PC-3 (cell line): Measurements from ENCODE around the gene KANSL1L. TPM values are rescaled to one million over a fixed set of nuclear protein-coding genes. Genes with fewer than 3 reads are reported as not detected.

Experiments
- ATAC-seq: fragments of 200-7000 bp; cut with Tn5 transposase; 2 replicates; pipeline ENCODE4 v1.9.1; 2020; ENCODE audit warnings: mild to moderate bottlenecking, moderate library complexity
- Bru-seq: library from RNA; stranded (reverse); fragments of 400-500 nt; gene quantifications from one replicate; lab custom pipeline; 2021; lab: Mats Ljungman, UMichigan
- BruChase-seq, 2 experiments: library from RNA; stranded (reverse); fragments of 400-500 nt; gene quantifications; one replicate each; lab custom pipeline; 2021; lab: Mats Ljungman, UMichigan
- BruUV-seq: library from RNA; stranded (reverse); fragments of 400-500 nt; replicated peaks from 2 replicates; lab custom pipeline; 2021; lab: Mats Ljungman, UMichigan
- CTCF ChIA-PET: fragments of 300-600 bp; sonication (Branson Sonifier 250); formaldehyde crosslinking; loops from one replicate; lab custom pipeline; 2022; ENCODE audit warnings: antibody characterized with exemption; lab: Charles Lee
- POLR2A ChIA-PET: fragments of 300-600 bp; sonication (Branson Sonifier 250); formaldehyde crosslinking; loops from one replicate; lab custom pipeline; 2022; ENCODE audit warnings: antibody characterized with exemption; ENCODE audit not compliant: unreplicated experiment; lab: Charles Lee
- DNase-seq: peaks from one replicate; pipeline ENCODE4 v3.0.0-alpha.2; 2015
- H2AFZ ChIP-seq: fragments of 300-600 bp; sonication (generic); 2 replicates; pipeline ENCODE4 v1.6.0; 2016; ENCODE audit warnings: antibody characterized with exemption, low read length
- H3F3A ChIP-seq: fragments of 300-600 bp; sonication (generic); one replicate; pipeline ENCODE4 v1.6.0; 2017; ENCODE audit warnings: antibody characterized with exemption, low read length, control low read depth, mild to moderate bottlenecking; ENCODE audit not compliant: unreplicated experiment
- H3K27ac ChIP-seq: fragments of 300-600 bp; sonication (generic); 2 replicates; pipeline ENCODE4 v1.5.1; 2016; ENCODE audit warnings: mild to moderate bottlenecking, low read length
- H3K27me3 ChIP-seq: fragments of 300-600 bp; sonication (generic); 2 replicates; pipeline ENCODE4 v1.6.1; 2016; ENCODE audit warnings: low read length, mixed read lengths
- H3K36me3 ChIP-seq: fragments of 300-600 bp; sonication (generic); 2 replicates; pipeline ENCODE4 v1.6.1; 2016; ENCODE audit warnings: low read depth, mixed run types, low read length, mixed read lengths
- H3K4me1 ChIP-seq: fragments of 300-600 bp; sonication (generic); 2 replicates; pipeline ENCODE4 v1.5.1; 2016; ENCODE audit warnings: low read length; ENCODE audit not compliant: insufficient read depth
- H3K4me2 ChIP-seq: fragments of 300-600 bp; sonication (generic); 2 replicates; pipeline ENCODE4 v1.6.0; 2016; ENCODE audit warnings: low read length
- H3K4me3 ChIP-seq: fragments of 300-600 bp; sonication (generic); 2 replicates; pipeline ENCODE4 v1.5.1; 2016; ENCODE audit warnings: mild to moderate bottlenecking, low read length, mixed read lengths
- H3K79me2 ChIP-seq: fragments of 300-600 bp; sonication (generic); 2 replicates; pipeline ENCODE4 v1.6.1; 2017; ENCODE audit warnings: low read length, mixed read lengths
- H3K9ac ChIP-seq: fragments of 300-600 bp; sonication (generic); 2 replicates; pipeline ENCODE4 v1.6.0; 2016; ENCODE audit warnings: mild to moderate bottlenecking, low read length
- H3K9me2 ChIP-seq: fragments of 300-600 bp; sonication (generic); replicated peaks from 2 replicates; pipeline ENCODE4 v1.6.1; 2016; ENCODE audit warnings: mixed run types, low read length, mixed read lengths
- H3K9me3 ChIP-seq: fragments of 300-600 bp; sonication (generic); 2 replicates; pipeline ENCODE4 v1.6.1; 2016; ENCODE audit warnings: low read length, mixed read lengths
- H4K20me1 ChIP-seq: fragments of 300-600 bp; sonication (generic); 2 replicates; pipeline ENCODE4 v1.6.1; 2016; ENCODE audit warnings: low read length, mixed read lengths
- CTCF ChIP-seq: fragments of 300-600 bp; sonication (generic); conservative IDR thresholded peaks from 2 replicates; pipeline ENCODE4 v1.5.1; 2017; ENCODE audit warnings: antibody characterized with exemption, low read depth, mild to moderate bottlenecking, low read length
- EZH2 ChIP-seq: fragments of 300-600 bp; sonication (generic); IDR thresholded peaks from one replicate; pipeline ENCODE4 v1.6.1; 2017; ENCODE audit warnings: antibody characterized with exemption, mild to moderate bottlenecking, low read length; ENCODE audit not compliant: unreplicated experiment
- EZH2phosphoT487 ChIP-seq: fragments of 300-600 bp; sonication (generic); IDR thresholded peaks from 2 replicates; pipeline ENCODE4 v1.6.1; 2018; ENCODE audit warnings: mild to moderate bottlenecking, antibody characterized with exemption, low read length, borderline replicate concordance
- intact Hi-C: fragments of 100-400 bp; cut with micrococcal nuclease; formaldehyde crosslinking; loops from 2 replicates; pipeline ENCODE4 v1.9.0; 2023
- long read RNA-seq: library from polyadenylated mRNA; unstranded; transcript quantifications from one replicate; pipeline ENCODE4 v2.0.0, GENCODE V29; 2021; ENCODE audit not compliant: unreplicated experiment
- total RNA-seq: library from RNA; depleted of rRNA; stranded (reverse); fragments of >200 nt; gene quantifications from 2 replicates; pipeline ENCODE4 v1.2.3, GENCODE V29; 2014; rRNA removed

The KANSL1L gene, protein sequence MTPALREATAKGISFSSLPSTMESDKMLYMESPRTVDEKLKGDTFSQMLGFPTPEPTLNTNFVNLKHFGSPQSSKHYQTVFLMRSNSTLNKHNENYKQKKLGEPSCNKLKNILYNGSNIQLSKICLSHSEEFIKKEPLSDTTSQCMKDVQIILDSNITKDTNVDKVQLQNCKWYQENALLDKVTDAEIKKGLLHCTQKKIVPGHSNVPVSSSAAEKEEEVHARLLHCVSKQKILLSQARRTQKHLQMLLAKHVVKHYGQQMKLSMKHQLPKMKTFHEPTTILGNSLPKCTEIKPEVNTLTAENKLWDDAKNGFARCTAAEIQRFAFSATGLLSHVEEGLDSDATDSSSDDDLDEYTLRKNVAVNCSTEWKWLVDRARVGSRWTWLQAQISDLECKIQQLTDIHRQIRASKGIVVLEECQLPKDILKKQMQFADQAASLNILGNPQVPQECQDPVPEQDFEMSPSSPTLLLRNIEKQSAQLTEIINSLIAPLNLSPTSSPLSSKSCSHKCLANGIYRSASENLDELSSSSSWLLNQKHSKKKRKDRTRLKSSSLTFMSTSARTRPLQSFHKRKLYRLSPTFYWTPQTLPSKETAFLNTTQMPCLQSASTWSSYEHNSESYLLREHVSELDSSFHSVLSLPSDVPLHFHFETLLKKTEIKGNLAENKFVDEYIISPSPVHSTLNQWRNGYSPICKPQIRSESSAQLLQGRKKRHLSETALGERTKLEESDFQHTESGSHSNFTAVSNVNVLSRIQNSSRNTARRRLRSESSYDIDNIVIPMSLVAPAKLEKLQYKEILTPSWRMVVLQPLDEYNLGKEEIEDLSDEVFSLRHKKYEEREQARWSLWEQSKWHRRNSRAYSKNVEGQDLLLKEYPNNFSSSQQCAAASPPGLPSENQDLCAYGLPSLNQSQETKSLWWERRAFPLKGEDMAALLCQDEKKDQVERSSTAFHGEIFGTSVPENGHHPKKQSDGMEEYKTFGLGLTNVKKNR
- 2.2 and 2.3 TPM in 2 replicates for total RNA-seq
- Bru-seq, nascent RNA: percentile 47 among the genes with signal in this experiment
- percentile 43 among the genes with signal in this experiment for BruChase-seq, experiment 1, labeled RNA remaining after a 6-hour chase
- percentile 51 among the genes with signal in this experiment for BruChase-seq, experiment 2, labeled RNA remaining after a 2-hour chase
- long read RNA-seq, partial matches to known transcripts: 1 of 5 reads
- long read RNA-seq, other reads (novel, unspliced or antisense): 4 of 5 reads

DNA sequence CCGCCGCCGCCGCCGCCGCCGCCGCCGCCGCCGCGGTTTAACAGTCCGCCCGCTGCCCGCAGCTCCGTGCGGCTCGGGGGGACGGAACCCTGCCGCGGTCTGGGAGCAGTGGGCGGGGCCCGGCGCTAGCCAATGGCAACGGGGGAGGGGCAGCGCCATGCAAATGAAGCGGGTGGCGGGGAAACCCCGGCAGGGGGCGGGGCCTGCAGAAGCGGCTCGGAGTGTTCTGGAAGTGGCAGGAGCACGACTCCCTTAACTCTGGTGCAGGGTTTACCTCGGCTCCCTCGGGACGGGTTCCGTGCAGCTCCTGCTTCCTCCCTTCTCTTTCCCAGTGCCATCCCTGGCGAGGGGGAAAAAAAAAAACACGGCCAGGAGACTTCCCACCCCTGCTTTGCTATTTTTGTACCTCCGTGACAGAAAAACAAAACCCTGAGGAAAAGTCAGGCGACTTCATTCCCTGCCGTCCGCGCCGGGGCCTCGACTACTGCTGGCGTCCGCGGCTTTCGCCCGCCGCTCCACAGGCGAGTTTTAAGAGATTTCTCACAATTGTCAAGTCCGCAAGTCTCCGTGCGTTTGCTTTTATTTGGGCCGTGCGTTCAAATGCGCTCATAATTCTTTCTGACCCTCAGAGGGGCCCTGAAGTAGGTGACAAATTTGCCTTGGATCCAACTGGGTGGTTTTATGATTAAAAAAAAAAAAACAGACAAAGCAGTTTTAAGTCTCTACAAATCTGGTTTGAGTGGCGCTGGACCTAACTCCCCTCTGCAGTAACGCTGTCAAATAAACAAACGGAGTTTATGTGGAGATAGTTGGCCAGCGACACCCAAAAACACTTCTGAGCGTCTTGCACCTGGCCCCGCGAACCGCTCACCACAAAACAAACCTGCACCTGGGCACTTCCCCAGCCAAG lies at the start of gene KANSL1L:
TSS of gene KANSL1L (minus strand) at position 101 of the 910 bp plus-strand sequence. CDS start 16,827 bp downstream, outside the sequence.
- H3K9me2 ChIP-seq: no peaks in the 10 kb centered on the region
- CTCF ChIA-PET: interaction anchor here (0.6 kb wide), 1 partner anchor 803 kb away, joined by 5 read pairs; no protein-coding TSS in a partner anchor
- BruUV-seq: TSS peak; percentile 32
- peak within 1 kb of the TSS; percentile 95 for H3K4me2 ChIP-seq
- H3K9me3 ChIP-seq: no peaks in the 10 kb centered on the region
- TF ChIP-seq EZH2 (no peak), CTCF (no peak)
- H3K36me3 ChIP-seq: no peaks in the 10 kb centered on the region
- H2AFZ ChIP-seq: peak within 1 kb of the TSS; percentile 98
- peaks cover 6% of the 10 kb centered on the region for H3F3A ChIP-seq
- intact Hi-C loops: loop anchor here (2.0 to 5.0 kb wide), 4 partner anchors 23 to 305 kb away; partner anchors contain the start of genes LANCL1 and RPE
- H3K27ac ChIP-seq: peak within 1 kb of the TSS; percentile 60
- no peaks in the 10 kb centered on the region for H4K20me1 ChIP-seq
- peaks cover 14% of the 10 kb centered on the region; the same call in 1 of the 2 replicates for H3K79me2 ChIP-seq
- H3K9ac ChIP-seq: peak within 1 kb of the TSS; percentile 66
- H3K4me3 ChIP-seq: peak within 1 kb of the TSS; percentile 75
- DNase-seq: peak; percentile 95
- H3K4me1 ChIP-seq: peaks cover 17% of the 10 kb centered on the region
- peak; percentile 84 for ATAC-seq
- no peaks in the 10 kb centered on the region; the same call in 1 of the 2 replicates for H3K27me3 ChIP-seq
- POLR2A ChIA-PET: no interaction called here

- Histone ChIP-seq H2AFZ (no peak overlapping the region), H3K9me2 (no peaks in the 10 kb centered on the region), H4K20me1 (no peaks in the 10 kb centered on the region), H3K27ac (no peak overlapping the region), H3K9me3 (no peaks in the 10 kb centered on the region), H3F3A (no peaks in the 10 kb centered on the region), H3K4me2 (no peak overlapping the region), H3K79me2 (no peaks in the 10 kb centered on the region), H3K9ac (no peak overlapping the region), H3K36me3 (no peaks in the 10 kb centered on the region), H3K27me3 (peaks cover 43% of the 10 kb centered on the region), H3K4me1 (no peaks in the 10 kb centered on the region), H3K4me3 (no peak overlapping the region)
- intact Hi-C loops: no loop called here
- ChIA-PET CTCF (no interaction called here), POLR2A (no interaction called here)
- DNase-seq (no peak), ATAC-seq (no peak)
- BruUV-seq: no TSS peak
- TF ChIP-seq EZH2phosphoT487 (no peak), CTCF (no peak), EZH2 (no peak)
Observed at GRCh38 chr2:210215120-210215519, 43.9 kb upstream of the KANSL1L start.
